ENCODE measurements around the gene DCAF15. TPM values are rescaled to one million over a fixed set of nuclear protein-coding genes. Genes with fewer than 3 reads are reported as not detected.

The DCAF15 gene
- polyA plus RNA-seq, 1 of the 3 experiments (the other 2 are of a cell fraction): 55.6 TPM

DNA sequence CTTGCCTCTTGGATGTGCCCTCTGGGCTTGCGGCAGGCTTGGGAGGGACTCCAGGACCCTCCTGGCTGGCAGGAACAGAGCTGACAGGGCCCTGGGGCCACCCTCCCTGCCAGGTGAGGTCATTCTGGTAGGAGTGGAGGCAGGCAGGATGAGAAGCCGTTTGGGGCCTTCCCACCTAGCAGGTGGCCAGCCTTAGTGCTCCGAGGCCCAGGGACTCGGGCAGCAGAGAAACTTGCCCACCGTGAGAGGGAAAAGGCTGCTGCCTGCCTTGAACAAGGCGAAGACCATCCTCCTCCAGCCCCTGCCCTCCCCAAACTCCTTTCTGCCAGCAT lies 45.3 kb downstream of the DCAF15 start:
- TF ChIP-seq, protein P1, sequence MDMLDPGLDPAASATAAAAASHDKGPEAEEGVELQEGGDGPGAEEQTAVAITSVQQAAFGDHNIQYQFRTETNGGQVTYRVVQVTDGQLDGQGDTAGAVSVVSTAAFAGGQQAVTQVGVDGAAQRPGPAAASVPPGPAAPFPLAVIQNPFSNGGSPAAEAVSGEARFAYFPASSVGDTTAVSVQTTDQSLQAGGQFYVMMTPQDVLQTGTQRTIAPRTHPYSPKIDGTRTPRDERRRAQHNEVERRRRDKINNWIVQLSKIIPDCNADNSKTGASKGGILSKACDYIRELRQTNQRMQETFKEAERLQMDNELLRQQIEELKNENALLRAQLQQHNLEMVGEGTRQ (IDR thresholded peaks at IDR 0.05; ENCODE audit: borderline replicate concordance, low read depth, low read length): no peak
- Histone ChIP-seq H3K79me2 (ENCODE audit: insufficient read depth) (peaks cover 6% of the 10 kb centered on the region; the same call in 1 of the 2 replicates), H3K27me3 (ENCODE audit: insufficient read depth) (no peaks in the 10 kb centered on the region), H3K4me3 (ENCODE audit: low read depth in 2 of 2, low read length in 1 of 2) (no peak overlapping the region), H3K27ac (ENCODE audit: low read depth in 2 of 2, low read length in 1 of 2) (no peak overlapping the region), H3F3A (replicated peaks; ENCODE audit: insufficient read depth) (no peaks in the 10 kb centered on the region), H4K20me1 (ENCODE audit: insufficient read depth) (no peaks in the 10 kb centered on the region), H3K36me3 (replicated peaks in 1 of 2; ENCODE audit: control insufficient read depth in 1 of 2, insufficient read depth in 2 of 2, low read length in 1 of 2) (peaks cover 0 to 16% of the 10 kb centered on the region in 2 experiments), H2AFZ (ENCODE audit: low read depth) (no peak overlapping the region), H3K9me2 (no peaks in the 10 kb centered on the region), H3K4me1 (ENCODE audit: control insufficient read depth in 1 of 2, insufficient read depth in 2 of 2, low read depth in 1 of 2, low read length in 1 of 2) (peaks cover 0 to 12% of the 10 kb centered on the region in 2 experiments; a peak in 1 of 4 replicates), H3K4me2 (no peak overlapping the region), H3K9ac (no peak overlapping the region), H3K9me3 (peaks cover 10% of the 10 kb centered on the region; the same call in 1 of the 2 replicates)
- ChIA-PET POLR2A (no interaction called here), CTCF (interaction anchor here (1.4 to 2.1 kb wide), 2 partner anchors 61 to 75 kb away, joined by 5 read pairs; partner anchors contain the start of gene MISP3)
- WGBS (ENCODE audit: low lambda C conversion rate): no CpG with 5 or more reads among the region's 6 CpGs
- no peak for DNase-seq

DNA sequence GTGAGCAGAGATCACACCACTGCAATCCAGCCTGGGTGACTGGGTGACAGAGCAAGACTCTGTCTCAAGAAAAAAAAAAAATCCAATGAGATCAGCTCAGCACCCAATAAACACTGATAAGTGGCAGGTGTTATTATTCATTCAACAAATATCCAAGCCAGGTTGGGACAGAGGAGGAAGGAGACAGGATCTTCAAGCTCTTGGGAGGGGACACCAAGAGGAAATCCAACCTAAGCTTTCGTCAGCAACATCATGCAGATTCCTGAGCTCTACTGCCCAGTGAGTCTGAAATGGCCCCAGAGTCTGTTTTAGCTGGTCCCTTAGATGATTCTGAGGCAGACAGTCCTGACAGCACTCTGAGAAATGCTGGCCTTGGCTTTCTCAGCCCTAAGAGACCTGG lies 46.1 kb downstream of the DCAF15 start:
- H3K4me3 ChIP-seq (ENCODE audit: low read depth in 2 of 2, low read length in 1 of 2): no peak overlapping the region

DNA sequence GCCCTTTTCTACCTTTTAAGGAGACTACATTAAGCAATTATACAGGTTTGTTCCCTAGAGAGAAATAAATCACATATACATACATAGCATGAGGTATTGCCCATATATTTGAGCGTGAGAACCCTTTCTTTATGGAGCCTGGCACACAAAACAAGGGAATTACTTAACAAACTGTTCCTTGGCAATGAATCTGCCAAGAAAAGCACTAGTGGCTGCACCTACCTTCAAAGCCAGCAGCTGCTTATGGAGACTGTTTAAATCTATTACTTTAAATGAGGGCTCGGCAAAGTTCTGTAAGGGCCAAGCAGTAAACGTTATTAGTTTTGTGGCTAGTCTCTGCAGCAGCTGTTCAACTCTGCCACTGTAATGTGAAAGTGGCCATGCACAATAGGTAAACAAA lies 46.8 kb downstream of the DCAF15 start:
- CTCF ChIA-PET: interaction anchor here (0.9 to 2.1 kb wide), 4 partner anchors 33 to 74 kb away, joined by 3 to 5 read pairs (median 4); partner anchors contain the start of genes IL27RA and MISP3
- TF ChIP-seq NRF1 (IDR thresholded peaks at IDR 0.05; ENCODE audit: low read depth, low read length): no peak
- TF ChIP-seq, protein P2, sequence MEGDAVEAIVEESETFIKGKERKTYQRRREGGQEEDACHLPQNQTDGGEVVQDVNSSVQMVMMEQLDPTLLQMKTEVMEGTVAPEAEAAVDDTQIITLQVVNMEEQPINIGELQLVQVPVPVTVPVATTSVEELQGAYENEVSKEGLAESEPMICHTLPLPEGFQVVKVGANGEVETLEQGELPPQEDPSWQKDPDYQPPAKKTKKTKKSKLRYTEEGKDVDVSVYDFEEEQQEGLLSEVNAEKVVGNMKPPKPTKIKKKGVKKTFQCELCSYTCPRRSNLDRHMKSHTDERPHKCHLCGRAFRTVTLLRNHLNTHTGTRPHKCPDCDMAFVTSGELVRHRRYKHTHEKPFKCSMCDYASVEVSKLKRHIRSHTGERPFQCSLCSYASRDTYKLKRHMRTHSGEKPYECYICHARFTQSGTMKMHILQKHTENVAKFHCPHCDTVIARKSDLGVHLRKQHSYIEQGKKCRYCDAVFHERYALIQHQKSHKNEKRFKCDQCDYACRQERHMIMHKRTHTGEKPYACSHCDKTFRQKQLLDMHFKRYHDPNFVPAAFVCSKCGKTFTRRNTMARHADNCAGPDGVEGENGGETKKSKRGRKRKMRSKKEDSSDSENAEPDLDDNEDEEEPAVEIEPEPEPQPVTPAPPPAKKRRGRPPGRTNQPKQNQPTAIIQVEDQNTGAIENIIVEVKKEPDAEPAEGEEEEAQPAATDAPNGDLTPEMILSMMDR (IDR thresholded peaks at IDR 0.05): no peak
- TF ChIP-seq TEAD4 (IDR thresholded peaks at IDR 0.05; ENCODE audit: borderline replicate concordance, insufficient read depth): no peak
- TF ChIP-seq, protein P3, sequence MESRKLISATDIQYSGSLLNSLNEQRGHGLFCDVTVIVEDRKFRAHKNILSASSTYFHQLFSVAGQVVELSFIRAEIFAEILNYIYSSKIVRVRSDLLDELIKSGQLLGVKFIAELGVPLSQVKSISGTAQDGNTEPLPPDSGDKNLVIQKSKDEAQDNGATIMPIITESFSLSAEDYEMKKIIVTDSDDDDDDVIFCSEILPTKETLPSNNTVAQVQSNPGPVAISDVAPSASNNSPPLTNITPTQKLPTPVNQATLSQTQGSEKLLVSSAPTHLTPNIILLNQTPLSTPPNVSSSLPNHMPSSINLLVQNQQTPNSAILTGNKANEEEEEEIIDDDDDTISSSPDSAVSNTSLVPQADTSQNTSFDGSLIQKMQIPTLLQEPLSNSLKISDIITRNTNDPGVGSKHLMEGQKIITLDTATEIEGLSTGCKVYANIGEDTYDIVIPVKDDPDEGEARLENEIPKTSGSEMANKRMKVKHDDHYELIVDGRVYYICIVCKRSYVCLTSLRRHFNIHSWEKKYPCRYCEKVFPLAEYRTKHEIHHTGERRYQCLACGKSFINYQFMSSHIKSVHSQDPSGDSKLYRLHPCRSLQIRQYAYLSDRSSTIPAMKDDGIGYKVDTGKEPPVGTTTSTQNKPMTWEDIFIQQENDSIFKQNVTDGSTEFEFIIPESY (IDR thresholded peaks at IDR 0.05; ENCODE audit: borderline replicate concordance, low read depth): no peak
- no peak for TF ChIP-seq EP300 (IDR thresholded peaks at IDR 0.05; ENCODE audit: borderline replicate concordance in 1 of 2, low read depth in 1 of 2, low read length in 1 of 2)
- TF ChIP-seq MEF2A (IDR thresholded peaks at IDR 0.05; ENCODE audit: borderline replicate concordance, low read depth): no peak
- no peak for TF ChIP-seq SIN3A (IDR thresholded peaks at IDR 0.05; ENCODE audit: borderline replicate concordance, low read depth, low read length)
- no peak for TF ChIP-seq TAF1 (IDR thresholded peaks at IDR 0.05; ENCODE audit: borderline replicate concordance, low read depth, low read length)
- no peak for TF ChIP-seq GABPA (IDR thresholded peaks at IDR 0.05; ENCODE audit: low read depth)
- TF ChIP-seq, protein P1 (IDR thresholded peaks at IDR 0.05; ENCODE audit: borderline replicate concordance, low read depth, low read length): no peak
- no peak for TF ChIP-seq EZH2phosphoT487 (IDR thresholded peaks at IDR 0.05; ENCODE audit: borderline replicate concordance, low read depth)
- no peak for TF ChIP-seq SMC3 (IDR thresholded peaks at IDR 0.05; ENCODE audit: low read depth, low read length)
- no peak for TF ChIP-seq MXI1 (IDR thresholded peaks at IDR 0.05; ENCODE audit: low read depth, low read length)

More for the DNA sequence above, 46.1 kb downstream of the DCAF15 start:
- Histone ChIP-seq H3K9me2 (no peaks in the 10 kb centered on the region), H3K36me3 (replicated peaks in 1 of 2; ENCODE audit: control insufficient read depth in 1 of 2, insufficient read depth in 2 of 2, low read length in 1 of 2) (peaks cover 0 to 16% of the 10 kb centered on the region in 2 experiments), H4K20me1 (ENCODE audit: insufficient read depth) (no peaks in the 10 kb centered on the region), H2AFZ (ENCODE audit: low read depth) (no peak overlapping the region), H3K4me1 (ENCODE audit: control insufficient read depth in 1 of 2, insufficient read depth in 2 of 2, low read depth in 1 of 2, low read length in 1 of 2) (peaks cover 0 to 11% of the 10 kb centered on the region in 2 experiments; a peak in 1 of 4 replicates), H3K4me2 (no peak overlapping the region), H3K27me3 (ENCODE audit: insufficient read depth) (no peaks in the 10 kb centered on the region), H3K27ac (ENCODE audit: low read depth in 2 of 2, low read length in 1 of 2) (no peak overlapping the region), H3K79me2 (ENCODE audit: insufficient read depth) (peaks cover 6% of the 10 kb centered on the region; the same call in 1 of the 2 replicates), H3K9me3 (peaks cover 10% of the 10 kb centered on the region; the same call in 1 of the 2 replicates), H3F3A (replicated peaks; ENCODE audit: insufficient read depth) (no peaks in the 10 kb centered on the region), H3K9ac (no peak overlapping the region)
- CTCF ChIA-PET: interaction anchor here (0.9 to 2.1 kb wide), 5 partner anchors 33 to 74 kb away, joined by 3 to 5 read pairs (median 4); partner anchors contain the start of genes IL27RA and MISP3
- POLR2A ChIA-PET: interaction anchor here (0.8 kb wide), 1 partner anchor 17 kb away, joined by 3 read pairs; no protein-coding TSS in a partner anchor
- 83% methylated on average over 1 of the region's 1 CpG for WGBS (ENCODE audit: low lambda C conversion rate)
- no peak for DNase-seq
- no peak for TF ChIP-seq NFIC (IDR thresholded peaks at IDR 0.05; ENCODE audit: borderline replicate concordance)
- TF ChIP-seq RAD21 (IDR thresholded peaks at IDR 0.05; ENCODE audit: low read length): no peak

More for the DNA sequence above, 46.8 kb downstream of the DCAF15 start:
- Histone ChIP-seq H3K4me2 (no peak overlapping the region), H2AFZ (ENCODE audit: low read depth) (no peak overlapping the region), H3K27ac (ENCODE audit: low read depth in 2 of 2, low read length in 1 of 2) (no peak overlapping the region), H3F3A (replicated peaks; ENCODE audit: insufficient read depth) (no peaks in the 10 kb centered on the region), H3K9me2 (no peaks in the 10 kb centered on the region), H3K79me2 (ENCODE audit: insufficient read depth) (peaks cover 6% of the 10 kb centered on the region; the same call in 1 of the 2 replicates), H3K9me3 (peaks cover 10% of the 10 kb centered on the region; the same call in 1 of the 2 replicates), H3K4me3 (ENCODE audit: low read depth in 2 of 2, low read length in 1 of 2) (no peak overlapping the region), H3K9ac (no peak overlapping the region), H3K36me3 (replicated peaks in 1 of 2; ENCODE audit: control insufficient read depth in 1 of 2, insufficient read depth in 2 of 2, low read length in 1 of 2) (peaks cover 0 to 16% of the 10 kb centered on the region in 2 experiments), H3K27me3 (ENCODE audit: insufficient read depth) (no peaks in the 10 kb centered on the region), H3K4me1 (ENCODE audit: control insufficient read depth in 1 of 2, insufficient read depth in 2 of 2, low read depth in 1 of 2, low read length in 1 of 2) (peaks cover 0 to 7% of the 10 kb centered on the region in 2 experiments; a peak in 1 of 4 replicates), H4K20me1 (ENCODE audit: insufficient read depth) (no peaks in the 10 kb centered on the region)
- DNase-seq: no peak
- WGBS (ENCODE audit: low lambda C conversion rate): 100% methylated on average over 3 of the region's 3 CpGs
- POLR2A ChIA-PET: interaction anchor here (0.8 kb wide), 1 partner anchor 18 kb away, joined by 3 read pairs; no protein-coding TSS in a partner anchor

Data from SK-N-SH (cell line).